GM19238 (cell line): ENCODE results near the gene CLN6.
"Not testable (repeated sequence)": the region's sequence is repeated elsewhere in the genome, so short reads cannot be mapped to it uniquely, and the experiment has no call there.

Experiments used
- DNase-seq: peaks from one replicate; pipeline ENCODE4 v3.0.0; 2011; ENCODE audit warnings: low spot score; ENCODE audit not compliant: insufficient read length

CLN6 gene

GRCh38 chr15:68192117-68192516 is 37.4 kb downstream of the CLN6 start:
- DNase-seq = no peak

- no peak for DNase-seq
Measured at GRCh38 chr15:68191555-68191954, 38.0 kb downstream of the CLN6 start.

- no peak for DNase-seq
Measured at GRCh38 chr15:68190048-68190447, 39.5 kb downstream of the CLN6 start.

GRCh38 chr15:68188647-68189046 is 40.9 kb downstream of the CLN6 start:
- DNase-seq = no peak

- DNase-seq = no peak
Measured at GRCh38 chr15:68187559-68187958, 42.0 kb downstream of the CLN6 start.

GRCh38 chr15:68186671-68187397 is 42.7 kb downstream of the CLN6 start:
- no peak for DNase-seq

GRCh38 chr15:68184616-68185480 is 44.7 kb downstream of the CLN6 start:
- DNase-seq = no peak

GRCh38 chr15:68183616-68184315 is 45.8 kb downstream of the CLN6 start:
- DNase-seq = no peak

- no peak for DNase-seq
Measured at GRCh38 chr15:68177742-68178141, 51.8 kb downstream of the CLN6 start.

- DNase-seq = no peak
Measured at GRCh38 chr15:68176601-68177000, 52.9 kb downstream of the CLN6 start.

- no peak for DNase-seq
Measured at GRCh38 chr15:68175526-68175925, 54.0 kb downstream of the CLN6 start.

- no peak for DNase-seq
Measured at GRCh38 chr15:68173119-68173518, 56.4 kb downstream of the CLN6 start.

- not testable (repeated sequence) for DNase-seq
Measured at GRCh38 chr15:68172037-68172436, 57.5 kb downstream of the CLN6 start.

- DNase-seq = no peak
Measured at GRCh38 chr15:68166847-68167246, 62.7 kb downstream of the CLN6 start.

GRCh38 chr15:68163191-68163590 is 66.3 kb downstream of the CLN6 start:
- DNase-seq = no peak

GRCh38 chr15:68158046-68158628 is 71.4 kb downstream of the CLN6 start:
- DNase-seq = no peak

GRCh38 chr15:68157074-68157473 is 72.5 kb downstream of the CLN6 start:
- no peak for DNase-seq
